GM19035 (cell line): ENCODE results near the gene RCAN1.
"Not testable (repeated sequence)": the region's sequence is repeated elsewhere in the genome, so short reads cannot be mapped to it uniquely, and the experiment has no call there.

ENCODE experiments used
- ATAC-seq: cut with Tn5 transposase; IDR thresholded peaks from one replicate; pipeline ENCODE4 v1.9.1; 2021; ENCODE audit not compliant: unreplicated experiment

RCAN1 gene

GRCh38 chr21:34621434-34622350, 6.8 kb upstream of the RCAN1 start:
- ATAC-seq, result no peak

- ATAC-seq, result no peak
Observed at GRCh38 chr21:34619841-34620665, 5.1 kb upstream of the RCAN1 start.

- ATAC-seq, result no peak
Observed at GRCh38 chr21:34618941-34619340, 4.0 kb upstream of the RCAN1 start.

- no peak for ATAC-seq
Observed at GRCh38 chr21:34617753-34618339, 2.9 kb upstream of the RCAN1 start.

- ATAC-seq, result peak; percentile 6
Observed at GRCh38 chr21:34615487-34615814, 538 bp upstream of the RCAN1 start.

GRCh38 chr21:34613679-34614627, 960 bp downstream of the RCAN1 start:
- no peak for ATAC-seq

GRCh38 chr21:34612557-34612956, 2.4 kb downstream of the RCAN1 start:
- no peak for ATAC-seq

- no peak for ATAC-seq
Observed at GRCh38 chr21:34612056-34612455, 2.9 kb downstream of the RCAN1 start.

- ATAC-seq, result no peak
Observed at GRCh38 chr21:34611528-34611927, 3.4 kb downstream of the RCAN1 start.

- no peak for ATAC-seq
Observed at GRCh38 chr21:34609933-34610549, 4.9 kb downstream of the RCAN1 start.

- no peak for ATAC-seq
Observed at GRCh38 chr21:34609244-34609932, 5.5 kb downstream of the RCAN1 start.

GRCh38 chr21:34607376-34607775, 7.5 kb downstream of the RCAN1 start:
- not testable (repeated sequence) for ATAC-seq

GRCh38 chr21:34606621-34607020, 8.3 kb downstream of the RCAN1 start:
- no peak for ATAC-seq

GRCh38 chr21:34606051-34606450, 8.9 kb downstream of the RCAN1 start:
- ATAC-seq, result no peak

- not testable (repeated sequence) for ATAC-seq
Observed at GRCh38 chr21:34604956-34605355, 10.0 kb downstream of the RCAN1 start.

- ATAC-seq, result no peak
Observed at GRCh38 chr21:34604556-34604955, 10.4 kb downstream of the RCAN1 start.

- ATAC-seq, result no peak
Observed at GRCh38 chr21:34603710-34604057, 11.2 kb downstream of the RCAN1 start.

- ATAC-seq, result no peak
Observed at GRCh38 chr21:34603002-34603709, 11.8 kb downstream of the RCAN1 start.

GRCh38 chr21:34602061-34602460, 12.9 kb downstream of the RCAN1 start:
- no peak for ATAC-seq
